GM18507 (cell line): ENCODE results near the gene OLR1.
"Not testable (repeated sequence)": the region's sequence is repeated elsewhere in the genome, so short reads cannot be mapped to it uniquely, and the experiment has no call there.

Experiments used
- DNase-seq: peaks from one replicate; pipeline ENCODE4 v3.0.0; 2011; ENCODE audit warnings: low read depth; ENCODE audit not compliant: insufficient read length; ENCODE audit errors: extremely low spot score
- FAIRE-seq: peaks from 2 replicates; lab custom pipeline; 2011; peaks lifted over from hg19 to GRCh38; lab: Jason Lieb, UNC

Gene OLR1

GRCh38 chr12:10171973-10172728, at the start of gene OLR1:
TSS of gene OLR1 (minus strand) at chr12:10172132. CDS start at chr12:10172077, 55 bp downstream.
- FAIRE-seq, result no peak

GRCh38 chr12:10220398-10221077, 48.6 kb upstream of the OLR1 start:
- DNase-seq (no peak), FAIRE-seq (no peak)

More at GRCh38 chr12:10171973-10172728, at the start of gene OLR1:
- DNase-seq, result no peak

- DNase-seq (no peak), FAIRE-seq (no peak)
Observed at GRCh38 chr12:10218021-10218420, 46.1 kb upstream of the OLR1 start.

GRCh38 chr12:10215946-10216345, 44.0 kb upstream of the OLR1 start:
- not testable (repeated sequence) for FAIRE-seq

GRCh38 chr12:10215436-10215835, 43.5 kb upstream of the OLR1 start:
- no peak for DNase-seq
- no peak for FAIRE-seq

More at GRCh38 chr12:10215946-10216345, 44.0 kb upstream of the OLR1 start:
- DNase-seq, result not testable (repeated sequence)

- DNase-seq (no peak), FAIRE-seq (no peak)
Observed at GRCh38 chr12:10214895-10215267, 42.9 kb upstream of the OLR1 start.

- FAIRE-seq (no peak), DNase-seq (no peak)
Observed at GRCh38 chr12:10214136-10214894, 42.4 kb upstream of the OLR1 start.

- FAIRE-seq (peak; percentile 26), DNase-seq (no peak)
Observed at GRCh38 chr12:10213168-10214135, 41.5 kb upstream of the OLR1 start.

- peak; percentile 51 for DNase-seq
- no peak for FAIRE-seq
Observed at GRCh38 chr12:10212739-10213131, 40.8 kb upstream of the OLR1 start, which contains the start of gene GABARAPL1. TSS of gene GABARAPL1 (plus strand) at chr12:10212877. CDS start at chr12:10213130, 253 bp downstream.

GRCh38 chr12:10211940-10212738, 40.2 kb upstream of the OLR1 start:
- DNase-seq, result no peak
- FAIRE-seq, result peak; percentile 81

- FAIRE-seq, result no peak
Observed at GRCh38 chr12:10211101-10211939, 39.4 kb upstream of the OLR1 start.

GRCh38 chr12:10210225-10210624, 38.3 kb upstream of the OLR1 start:
- no peak for DNase-seq
- FAIRE-seq, result no peak

More at GRCh38 chr12:10211101-10211939, 39.4 kb upstream of the OLR1 start:
- DNase-seq, result no peak

GRCh38 chr12:10207136-10207535, 35.2 kb upstream of the OLR1 start:
- DNase-seq (no peak), FAIRE-seq (no peak)

GRCh38 chr12:10205220-10205807, 33.4 kb upstream of the OLR1 start:
- DNase-seq, result no peak
- FAIRE-seq, result no peak

- not testable (repeated sequence) for DNase-seq, FAIRE-seq
Observed at GRCh38 chr12:10204495-10204894, 32.6 kb upstream of the OLR1 start.

GRCh38 chr12:10197879-10198278, 25.9 kb upstream of the OLR1 start:
- no peak for DNase-seq
- FAIRE-seq, result no peak

- FAIRE-seq (peak; percentile 74), DNase-seq (no peak)
Observed at GRCh38 chr12:10196210-10196609, 24.3 kb upstream of the OLR1 start.
